Endometrial microvascular endothelial cells (primary cell): ENCODE data around the gene CLEC2B. TPM values are rescaled to one million over a fixed set of nuclear protein-coding genes. Genes with fewer than 3 reads are reported as not detected.

Experiments used
- in situ Hi-C: cut with HindIII; loops from 2 replicates; pipeline ENCODE4 v1.10.0; 2017; ENCODE audit warnings: low sequenced_read_pairs, low pct_unique_long_range_greater_than_20kb; ENCODE audit errors: inconsistent ontology term
- total RNA-seq: library from RNA; depleted of rRNA; stranded (reverse); fragments of >200 nt; gene quantifications from one replicate; pipeline ENCODE4 v1.2.3, GENCODE V29; 2015; ENCODE audit errors: inconsistent ontology term

CLEC2B gene
- total RNA-seq, 1 donor from 2014 or later = 30.8 TPM

DNA sequence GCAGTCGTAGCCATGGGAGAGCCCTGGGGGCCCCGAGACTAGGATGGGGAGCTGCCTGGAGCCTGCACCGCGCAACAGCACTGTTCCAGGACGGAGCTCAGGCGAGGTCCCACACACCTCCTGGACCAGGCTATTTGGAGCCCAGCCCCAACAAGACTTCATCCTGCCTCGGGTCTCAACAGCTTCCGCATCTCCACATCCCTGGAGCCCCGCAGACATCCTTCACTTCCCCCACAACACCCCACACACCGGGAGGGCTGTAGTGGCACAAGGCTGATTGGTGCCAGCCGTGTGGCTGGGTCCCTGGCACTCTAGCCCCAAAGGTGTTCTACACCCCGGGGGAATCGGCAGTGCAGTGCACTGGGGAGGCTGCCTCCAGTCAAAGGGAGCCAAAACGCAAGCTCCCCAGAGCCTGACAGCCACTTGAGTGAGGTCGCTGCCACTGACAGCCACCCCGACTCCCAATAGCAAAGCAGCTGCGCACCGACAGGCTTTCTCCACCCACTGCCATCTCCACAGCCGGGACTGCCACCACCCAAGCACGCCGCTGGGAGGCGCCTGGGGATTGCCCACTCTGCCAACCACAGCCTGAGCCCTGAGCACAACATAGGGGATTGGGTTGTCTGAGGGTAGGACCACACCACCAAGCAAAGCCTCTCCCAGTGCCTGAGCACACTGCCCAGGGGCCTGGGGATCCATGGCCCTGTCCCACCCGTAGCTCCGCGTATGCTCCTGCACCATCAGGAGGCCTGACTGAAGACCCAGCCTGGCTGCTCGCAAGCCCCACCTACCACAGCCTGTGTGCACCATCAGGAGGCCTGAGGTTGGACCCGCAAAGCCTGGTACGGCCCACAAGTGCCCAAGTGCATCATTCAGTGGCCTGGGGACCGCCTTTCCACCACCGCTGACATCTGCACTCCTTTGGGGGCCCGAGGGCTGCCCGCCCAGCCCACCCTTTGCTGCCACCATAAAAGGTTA is 55.0 kb downstream of the CLEC2B start:
- in situ Hi-C loops = no loop called here

DNA sequence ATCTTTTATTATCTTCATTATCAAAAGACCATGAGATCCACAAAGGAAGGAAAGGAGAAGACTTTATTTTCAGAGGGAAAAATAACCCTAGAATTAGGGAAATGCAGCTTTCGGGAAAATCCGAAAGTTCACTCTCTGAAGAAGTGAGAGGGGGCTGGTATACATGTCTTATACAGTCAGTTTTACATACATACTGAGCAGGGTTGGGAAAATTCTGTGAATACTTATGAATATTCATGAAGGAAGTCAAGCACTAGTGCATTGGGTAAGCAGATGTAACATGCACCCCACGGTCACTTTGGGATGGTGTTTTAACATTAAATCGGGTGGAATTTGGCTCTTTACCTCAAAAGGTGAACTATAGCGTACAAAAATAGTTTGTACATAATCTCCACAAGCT is 57.5 kb downstream of the CLEC2B start:
- in situ Hi-C loops = no loop called here

DNA sequence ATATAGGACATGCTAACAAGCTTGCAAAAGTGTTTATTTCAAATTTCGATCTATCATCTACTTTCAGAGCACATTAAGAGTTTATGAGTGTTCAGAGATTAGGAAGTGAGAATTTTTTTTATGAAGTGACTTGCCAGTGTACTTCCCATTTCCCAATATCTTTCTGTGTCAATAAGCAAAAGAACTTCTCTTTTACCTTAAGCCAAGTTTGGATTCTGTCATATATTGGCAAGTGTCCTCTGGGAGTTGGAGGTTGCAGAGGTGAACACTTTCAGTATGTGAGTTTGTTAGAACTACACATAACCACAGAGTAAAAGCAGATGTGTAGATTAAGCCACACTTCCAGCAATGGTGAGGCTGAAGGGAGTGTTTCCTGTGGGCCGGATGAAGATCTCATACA is 58.5 kb downstream of the CLEC2B start:
- in situ Hi-C loops = no loop called here

DNA sequence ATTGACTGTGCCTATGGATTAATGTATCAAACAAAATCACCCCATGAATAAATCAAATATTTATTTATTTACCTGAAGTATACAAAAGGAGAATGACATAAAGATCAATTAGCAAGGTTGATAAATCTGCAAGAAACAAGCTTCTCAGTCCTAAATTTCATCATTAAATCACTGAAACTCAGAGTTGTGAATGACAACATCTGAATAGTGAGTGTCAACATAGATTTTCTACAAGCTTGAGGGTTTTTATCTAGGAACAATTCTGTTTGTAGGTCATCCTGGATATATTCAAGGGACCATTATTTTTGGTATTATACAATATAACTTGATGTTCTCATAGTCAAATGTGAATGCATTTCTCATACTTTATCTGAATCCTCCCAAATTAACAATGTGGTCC is 59.3 kb downstream of the CLEC2B start:
- in situ Hi-C loops = no loop called here

DNA sequence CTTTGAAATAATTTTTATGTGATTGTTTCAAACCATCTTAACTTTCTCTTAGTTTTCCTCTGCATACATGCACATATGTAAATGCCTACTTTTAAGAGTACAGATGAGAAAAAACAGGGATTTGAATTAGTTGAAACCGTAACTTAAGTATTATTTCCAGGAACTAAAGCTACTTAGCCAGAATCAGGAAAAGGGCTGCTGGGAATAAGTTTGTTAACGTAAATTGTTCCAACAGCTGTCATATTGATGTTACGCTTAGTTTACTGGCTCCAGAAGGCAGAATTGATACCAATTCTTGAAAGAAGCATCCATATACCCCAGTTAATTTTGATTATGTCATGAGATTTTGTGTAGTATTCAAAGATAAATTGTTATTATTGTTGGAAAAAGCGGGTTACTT is 59.8 kb downstream of the CLEC2B start:
- in situ Hi-C loops = no loop called here

DNA sequence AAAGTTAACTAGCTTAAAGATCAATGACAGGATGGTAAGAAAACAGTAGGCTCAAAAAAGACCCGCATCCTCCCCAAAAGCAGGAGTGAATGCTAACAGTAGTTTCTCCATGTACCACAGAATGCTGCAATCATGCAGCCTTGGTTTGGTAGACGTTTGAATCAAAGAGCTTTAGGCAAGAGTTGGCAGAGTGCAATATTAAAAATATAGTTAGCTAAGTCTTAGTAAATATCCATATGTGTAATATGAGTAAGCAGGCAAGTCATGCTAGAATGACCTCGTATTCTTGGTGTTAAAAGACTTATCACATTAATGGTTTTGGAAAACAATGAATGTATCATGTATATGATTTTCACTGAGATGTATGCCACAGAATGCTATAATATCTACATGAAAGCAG is 60.6 kb downstream of the CLEC2B start:
- in situ Hi-C loops = no loop called here

DNA sequence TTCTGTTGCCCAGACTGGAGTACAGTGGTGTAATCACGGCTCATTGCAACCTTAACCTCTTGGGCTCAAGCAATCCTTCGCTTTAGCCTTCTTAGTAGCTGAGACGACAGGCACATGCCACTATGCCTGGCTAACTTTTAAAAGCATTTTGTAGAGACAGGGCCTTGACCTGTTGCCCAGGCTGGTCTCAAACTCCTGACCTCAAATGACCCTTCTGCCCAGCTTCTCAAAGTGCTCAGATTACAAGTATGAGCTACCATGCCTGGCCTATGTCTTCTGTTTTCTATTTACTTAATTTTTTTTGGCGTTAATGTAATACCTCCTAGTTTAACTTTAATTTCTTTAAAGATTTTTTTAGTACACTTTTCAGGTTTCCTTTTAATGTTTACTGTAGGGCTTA is 62.4 kb downstream of the CLEC2B start:
- in situ Hi-C loops = no loop called here

DNA sequence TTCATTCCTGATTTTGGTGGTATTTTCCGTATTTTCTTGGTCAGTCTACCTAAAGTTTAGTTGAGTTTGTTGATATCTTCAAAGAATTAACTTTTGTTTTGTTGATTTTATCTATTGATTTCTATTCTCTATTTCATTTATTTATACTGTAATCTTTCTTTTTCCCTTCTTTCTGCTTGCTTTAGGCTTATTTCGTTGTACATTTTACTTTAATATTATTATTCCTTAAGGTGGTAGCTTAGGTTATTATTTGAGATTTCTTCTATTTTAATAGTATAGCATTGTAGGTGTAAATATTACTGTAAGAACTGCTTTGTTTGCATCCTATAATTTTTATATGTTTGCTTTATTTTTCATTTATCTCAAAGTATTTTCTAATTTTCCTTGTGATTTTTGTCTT is 63.3 kb downstream of the CLEC2B start:
- in situ Hi-C loops = no loop called here

Other genes starting within 250 kb of the CLEC2B start
- gene CLEC2D, start 199.6 kb downstream of the CLEC2B start, total RNA-seq = 0.56 TPM
- not detected for gene CLECL1, start 136.3 kb downstream of the CLEC2B start, total RNA-seq
- 23.8 TPM for gene CD69, start 108.5 kb downstream of the CLEC2B start, total RNA-seq
- 2.1 TPM for gene KLRF1, start 41.9 kb downstream of the CLEC2B start, total RNA-seq
- gene KLRF2, start 12.1 kb upstream of the CLEC2B start, total RNA-seq = not detected
- not detected for gene CLEC2A, start 63.0 kb upstream of the CLEC2B start, total RNA-seq
- gene CLEC12A, start 102.1 kb upstream of the CLEC2B start, total RNA-seq = not detected
- not detected for gene CLEC1B, start 129.8 kb upstream of the CLEC2B start, total RNA-seq
- gene CLEC12B, start 141.3 kb upstream of the CLEC2B start, total RNA-seq = 0.09 TPM
- not detected for gene CLEC9A, start 161.3 kb upstream of the CLEC2B start, total RNA-seq
- 54.4 TPM for gene CLEC1A, start 229.6 kb upstream of the CLEC2B start, total RNA-seq